CD4-positive, alpha-beta T cell treated with Interleukin-4 for 4 hours (primary cell): ENCODE data around the gene ELOVL5.

Experiments
- DNase-seq: peaks from one replicate; pipeline ENCODE4 v3.0.0-alpha.2; 2020

ELOVL5 gene

DNA sequence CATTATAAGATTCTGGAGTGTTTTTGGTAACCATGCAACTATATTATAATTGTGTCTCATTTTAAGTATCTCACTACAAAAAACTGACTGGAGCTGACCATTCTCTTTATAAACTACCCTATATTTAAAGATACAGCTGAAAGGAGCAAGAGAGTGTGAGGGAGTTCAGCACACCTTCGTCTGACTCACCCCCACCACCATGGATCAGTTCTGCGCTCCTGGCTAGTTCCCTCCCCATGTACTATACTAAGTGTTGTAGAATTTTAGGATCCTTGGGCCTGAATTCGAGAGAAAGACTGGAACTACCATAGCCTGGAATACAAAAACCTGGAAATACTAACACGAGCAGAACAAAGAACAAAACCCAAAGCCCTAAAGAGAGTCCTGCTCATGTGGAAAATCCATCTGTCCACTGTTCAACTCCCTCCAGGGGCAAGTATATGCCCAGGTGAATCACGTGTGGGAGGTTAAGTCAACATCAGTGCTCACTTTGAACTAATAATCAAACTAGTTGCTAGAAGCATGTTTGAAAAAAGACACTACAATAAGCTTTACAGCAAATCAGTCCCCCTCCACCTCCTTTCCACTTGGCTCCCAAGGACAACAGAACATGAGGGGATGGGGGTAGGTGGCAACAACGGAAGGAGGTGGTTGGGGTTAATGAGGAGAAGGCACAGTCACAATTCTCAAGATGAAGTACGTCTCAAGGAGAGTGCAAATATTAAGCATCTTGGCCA is 46.8 kb downstream of the ELOVL5 start:
- DNase-seq, result no peak

DNA sequence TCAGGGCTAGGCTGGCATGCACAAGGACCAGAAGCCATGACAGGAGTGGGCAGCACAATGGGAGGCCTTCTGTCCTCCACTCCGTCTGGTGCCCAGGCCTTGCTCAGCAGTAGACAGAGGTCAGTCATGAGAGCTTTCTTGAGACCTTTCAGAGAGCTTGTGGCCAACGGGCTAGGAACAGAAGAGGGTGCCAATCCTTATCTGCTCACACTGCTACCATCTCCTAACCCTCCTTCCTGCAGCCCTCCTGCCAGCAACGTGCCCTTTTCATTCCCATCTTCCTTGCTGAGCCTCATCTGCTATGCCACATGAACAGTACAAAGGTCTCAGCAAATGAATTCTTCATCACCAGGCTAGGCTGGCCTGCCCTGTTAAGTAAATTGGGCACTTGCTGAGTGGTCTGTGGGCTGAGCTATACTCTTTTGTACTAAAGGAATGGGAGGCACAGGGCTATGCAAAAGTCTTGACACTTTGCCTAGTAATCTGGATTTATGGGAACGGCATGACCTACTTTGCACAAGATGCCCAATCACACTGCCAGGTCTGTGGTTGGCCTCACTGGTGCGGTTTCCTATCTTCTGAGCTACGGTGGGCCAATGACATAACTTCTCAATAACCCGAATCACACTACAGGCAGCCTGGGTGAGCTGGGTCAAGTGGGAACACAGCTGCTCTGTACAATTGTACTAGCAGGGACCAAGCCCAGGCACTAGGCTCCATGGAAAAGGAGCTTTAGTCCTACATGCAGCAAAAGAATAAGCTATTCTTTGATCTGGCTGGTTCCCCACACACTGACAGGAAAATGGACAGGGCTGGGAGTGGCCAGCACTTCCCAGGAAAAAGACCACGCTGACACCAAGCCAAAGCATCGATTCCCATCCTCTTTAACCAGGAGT is 47.8 kb downstream of the ELOVL5 start:
- peak; percentile 51 for DNase-seq

DNA sequence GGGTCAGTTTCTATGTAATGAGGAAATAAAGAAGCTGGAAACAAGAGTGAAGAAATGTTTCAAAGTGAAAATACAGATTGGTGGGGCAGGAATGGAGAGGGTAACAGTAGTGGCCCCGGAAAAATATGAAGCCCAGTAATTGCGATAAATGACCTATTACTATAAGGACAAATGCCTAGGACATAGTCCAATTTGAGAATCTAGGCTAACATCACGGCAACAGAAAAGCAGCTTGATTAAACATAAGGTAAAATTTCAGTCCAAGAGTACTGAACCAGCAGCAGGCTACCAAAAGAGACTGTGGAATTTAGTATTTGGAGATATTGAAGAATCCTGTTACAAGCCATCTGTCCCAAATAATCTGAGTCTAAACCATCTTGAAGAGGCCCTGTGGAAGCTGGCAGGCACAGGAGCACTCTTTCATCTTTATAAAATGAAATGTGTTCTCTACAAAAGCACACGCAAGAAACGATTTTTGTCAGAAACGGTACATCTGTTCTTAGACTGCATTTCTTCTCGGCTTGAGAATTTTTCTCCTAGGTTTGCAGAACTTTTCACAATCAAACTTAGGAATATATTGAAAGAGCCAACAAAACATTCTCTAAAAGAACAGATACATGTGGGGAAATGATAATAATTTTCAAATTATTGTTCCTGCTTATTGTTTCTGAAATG is 49.3 kb downstream of the ELOVL5 start:
- DNase-seq, result no peak

DNA sequence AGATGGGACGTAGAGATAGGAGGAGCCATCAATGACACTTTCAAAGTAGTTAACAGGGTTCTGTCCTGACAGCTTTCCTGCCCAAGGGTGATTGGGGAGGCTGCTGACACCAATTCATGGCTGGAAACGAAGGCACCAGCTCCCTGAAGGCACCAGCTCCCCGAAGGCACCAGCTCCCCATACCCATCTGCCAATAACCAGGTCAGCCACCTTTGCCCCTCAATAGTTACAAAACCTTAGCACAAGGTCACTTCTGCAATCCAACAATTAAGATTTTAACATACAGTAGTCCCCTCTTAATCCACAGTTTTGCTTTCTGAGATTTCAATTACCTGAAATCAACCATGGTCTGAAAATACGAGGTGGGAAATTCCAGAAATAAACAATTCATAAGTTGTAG is 51.7 kb downstream of the ELOVL5 start:
- no peak for DNase-seq

DNA sequence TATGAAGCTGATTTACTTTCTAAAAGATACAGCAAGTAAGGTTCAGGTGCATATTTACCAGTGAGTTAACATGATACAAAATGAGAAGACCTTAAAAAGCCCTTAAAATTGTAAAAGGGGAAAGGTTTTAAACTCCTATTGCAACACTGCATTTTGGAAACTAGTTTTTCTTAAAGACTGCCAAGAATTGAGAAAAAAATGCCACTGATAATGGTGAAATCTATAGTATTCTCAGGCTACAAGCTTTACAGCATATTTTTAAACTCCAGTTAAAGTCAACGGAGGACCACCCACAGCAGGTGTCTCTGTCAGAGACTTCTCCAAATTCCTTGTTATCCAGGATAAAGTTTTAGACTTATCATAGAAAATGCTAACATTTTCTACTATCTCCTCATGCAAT is 53.6 kb downstream of the ELOVL5 start:
- DNase-seq, result no peak

DNA sequence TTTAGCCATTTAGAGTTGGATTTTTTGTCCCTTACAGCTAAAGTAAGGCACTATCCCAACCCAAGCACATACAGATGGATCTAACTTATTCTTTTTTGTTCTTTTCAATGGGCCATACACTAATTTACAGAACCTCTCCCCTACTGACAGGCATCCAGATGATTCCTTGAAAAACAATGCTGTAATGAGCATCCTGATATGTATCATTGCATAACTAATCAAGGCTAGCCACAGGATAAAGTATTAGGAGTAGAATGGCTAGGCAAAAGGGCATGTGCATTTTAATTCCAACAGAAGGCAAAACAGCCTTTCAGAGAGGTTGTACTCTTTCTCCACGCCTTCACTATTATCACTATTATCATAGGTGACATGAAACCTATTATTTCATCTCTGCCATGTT is 54.1 kb downstream of the ELOVL5 start:
- no peak for DNase-seq

DNA sequence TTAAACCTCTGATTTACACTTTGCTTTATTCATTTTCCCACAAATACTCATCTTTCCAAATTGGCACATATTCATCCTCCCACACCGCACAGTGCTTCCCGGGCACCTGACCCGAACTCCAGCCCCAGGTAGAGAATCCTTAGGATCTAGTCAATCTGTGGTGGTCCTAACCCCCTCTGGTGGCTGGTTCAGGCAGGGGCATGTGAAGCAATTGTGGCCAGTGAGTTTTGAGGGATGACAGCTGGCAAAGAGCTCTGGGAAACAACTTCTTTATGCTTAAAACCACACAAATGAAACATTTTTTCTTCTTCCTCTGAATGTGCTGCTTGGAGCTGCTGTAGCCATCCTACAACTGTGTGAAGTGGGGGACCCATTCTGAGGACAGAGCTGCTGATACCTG is 54.7 kb downstream of the ELOVL5 start:
- no peak for DNase-seq

DNA sequence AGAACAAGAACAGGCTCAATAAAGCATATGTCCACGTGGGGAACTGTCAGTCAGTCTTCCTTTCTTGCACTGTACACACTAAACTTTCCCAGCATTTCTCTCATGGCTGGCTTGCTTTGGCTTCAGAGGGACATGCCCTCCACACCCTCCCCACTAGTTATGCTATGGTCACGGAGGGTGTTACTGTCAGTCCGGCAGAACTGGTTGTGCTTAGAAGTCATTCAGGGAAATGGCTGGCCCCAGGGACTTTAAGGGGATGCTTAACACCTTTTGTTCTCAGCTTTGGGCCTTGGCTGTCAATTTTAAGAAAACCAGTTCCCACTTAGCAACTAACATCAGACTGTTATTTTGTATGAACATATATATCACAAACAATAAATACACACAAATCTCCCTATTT is 55.1 kb downstream of the ELOVL5 start:
- DNase-seq, result no peak

DNA sequence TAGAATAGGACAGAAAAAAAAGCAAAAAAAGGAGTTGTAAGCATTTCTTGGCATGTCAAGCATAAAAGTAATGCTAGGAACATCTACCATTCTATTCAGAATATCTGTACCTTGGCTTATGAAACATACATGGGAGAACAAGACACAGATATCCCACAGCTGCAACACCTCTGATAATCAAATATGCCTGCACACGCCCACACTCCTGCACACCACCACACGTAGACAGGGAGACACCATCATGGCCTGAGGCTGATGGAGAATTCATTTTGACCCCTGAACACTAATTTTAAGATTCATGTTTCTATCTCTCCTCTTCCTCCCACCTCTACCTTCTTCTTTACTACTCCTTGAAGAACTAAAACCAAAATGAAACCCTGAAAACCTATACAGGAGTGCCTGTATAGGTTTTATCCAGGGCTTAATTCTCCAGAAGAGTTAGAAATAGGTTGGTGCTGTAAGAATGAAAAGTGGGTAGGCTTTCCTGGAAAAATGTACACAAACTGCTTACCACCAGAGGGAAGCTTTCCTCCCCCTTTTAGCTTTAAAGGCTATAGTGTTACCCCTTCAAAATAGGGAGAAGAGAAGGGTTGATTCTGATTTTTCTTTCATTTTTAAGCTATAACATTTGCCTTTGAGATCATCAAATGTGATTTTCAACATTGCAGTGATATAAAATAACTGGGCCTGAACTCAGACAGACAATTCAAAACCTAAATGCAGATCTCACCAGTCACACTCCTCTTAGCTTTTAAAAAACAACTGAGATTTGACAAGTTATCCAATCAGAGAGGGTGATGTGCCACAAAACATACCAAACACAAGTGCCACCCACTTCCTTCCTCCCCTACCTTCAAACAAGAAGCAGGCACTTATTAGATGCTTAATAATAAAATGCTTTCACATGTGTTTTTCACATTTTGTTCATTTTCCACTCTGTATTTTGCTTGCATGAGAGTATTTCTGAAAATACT is 57.9 kb downstream of the ELOVL5 start:
- peak; percentile 75 for DNase-seq

DNA sequence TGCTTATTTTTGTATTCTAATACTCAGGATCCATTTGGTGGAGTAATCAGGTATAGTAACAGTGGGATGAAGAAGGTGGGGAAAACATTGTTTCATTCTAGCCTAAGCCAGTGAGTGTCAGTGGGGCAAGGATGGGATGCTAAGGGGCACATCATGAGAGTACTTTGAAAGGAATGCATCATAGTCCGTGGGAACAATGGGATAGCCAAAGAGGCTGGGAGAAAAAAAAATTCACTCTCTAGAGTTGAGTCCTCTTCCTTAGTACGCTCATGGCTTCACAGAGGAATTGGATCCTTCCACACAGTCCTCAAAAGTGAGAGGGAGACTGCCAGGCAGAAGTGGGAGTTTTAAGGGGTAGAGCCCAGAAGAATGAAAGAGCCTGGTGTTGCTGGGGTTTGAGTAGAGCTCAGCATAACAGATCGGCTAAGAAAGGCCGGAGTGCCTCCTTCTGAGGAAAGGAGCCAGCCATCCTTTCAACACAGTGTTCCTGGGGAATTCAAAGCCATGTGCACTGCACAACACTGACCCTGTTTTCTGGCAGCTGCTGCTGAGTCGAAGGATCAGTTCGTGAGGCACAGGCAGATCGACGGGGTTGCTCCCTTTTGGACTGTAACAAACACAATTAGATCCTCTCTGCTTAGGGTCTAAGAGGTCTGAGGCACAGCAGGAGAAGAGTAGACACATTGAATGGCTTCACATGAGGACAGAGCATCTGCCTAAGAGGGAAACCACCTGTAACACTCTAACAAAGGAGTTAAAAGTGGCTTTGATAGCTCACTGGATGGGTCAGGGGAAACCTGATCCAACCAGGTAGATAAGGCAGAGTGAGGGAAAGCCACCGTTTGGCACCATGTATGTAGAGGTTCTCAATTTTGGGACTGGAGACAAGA is 61.2 kb downstream of the ELOVL5 start:
- DNase-seq, result no peak

DNA sequence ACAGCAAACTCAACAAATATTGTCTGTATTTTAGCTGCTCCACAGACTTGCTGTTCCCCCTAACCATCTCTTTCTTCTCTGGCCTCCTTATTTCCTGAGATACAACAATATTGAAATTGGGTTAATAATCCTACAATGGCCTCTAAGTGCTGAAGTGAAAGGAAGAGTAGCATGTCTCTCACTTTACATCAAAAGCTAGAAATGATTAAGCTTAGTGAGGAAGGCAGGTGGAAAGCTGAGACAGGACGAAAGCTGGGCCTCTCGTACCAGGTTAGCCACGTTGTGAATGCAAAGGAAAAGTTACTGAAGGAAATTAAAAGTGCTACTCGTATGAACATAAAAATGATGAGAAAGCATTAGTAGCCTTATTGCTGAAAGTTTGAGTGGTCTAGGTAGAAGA is 63.8 kb downstream of the ELOVL5 start:
- no peak for DNase-seq

DNA sequence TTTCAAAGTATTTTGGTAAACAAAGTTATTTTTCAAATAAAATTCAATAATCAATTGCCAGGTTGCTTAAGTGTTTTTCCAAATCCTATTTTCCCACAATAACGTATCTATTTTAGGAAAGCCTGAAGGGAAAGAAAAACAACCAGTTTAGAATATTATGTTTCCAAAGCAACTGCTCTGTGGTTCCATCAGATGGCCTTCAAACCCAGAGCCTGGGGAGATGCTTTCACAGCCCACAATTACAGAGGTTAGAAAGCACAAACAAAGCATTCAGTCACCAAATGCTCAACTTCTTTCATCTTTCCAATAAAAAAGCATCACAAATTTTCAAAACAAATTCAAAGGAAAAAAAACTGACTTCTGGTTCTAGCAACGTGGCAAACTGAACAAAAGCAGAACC is 66.0 kb downstream of the ELOVL5 start:
- DNase-seq, result no peak

DNA sequence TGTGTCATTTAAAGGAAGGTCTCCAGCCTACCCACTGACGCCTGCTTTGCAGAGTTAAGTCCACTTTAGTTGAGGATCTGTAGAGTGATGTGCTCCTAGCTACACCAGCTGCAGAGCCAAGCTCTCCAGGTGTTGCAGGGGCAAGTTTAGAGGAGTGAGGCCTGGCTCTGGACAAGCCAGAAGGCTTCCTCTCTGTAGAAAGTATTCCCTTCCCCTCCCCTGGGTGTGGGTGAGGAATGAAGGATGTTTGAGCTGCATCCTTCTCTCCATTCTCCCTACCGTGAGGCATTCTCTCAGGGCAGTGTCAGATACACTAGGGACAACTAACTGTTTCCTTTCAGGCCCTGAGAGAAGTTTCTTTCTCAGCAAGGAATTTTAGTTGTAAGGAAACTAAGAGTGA is 66.5 kb downstream of the ELOVL5 start:
- no peak for DNase-seq

DNA sequence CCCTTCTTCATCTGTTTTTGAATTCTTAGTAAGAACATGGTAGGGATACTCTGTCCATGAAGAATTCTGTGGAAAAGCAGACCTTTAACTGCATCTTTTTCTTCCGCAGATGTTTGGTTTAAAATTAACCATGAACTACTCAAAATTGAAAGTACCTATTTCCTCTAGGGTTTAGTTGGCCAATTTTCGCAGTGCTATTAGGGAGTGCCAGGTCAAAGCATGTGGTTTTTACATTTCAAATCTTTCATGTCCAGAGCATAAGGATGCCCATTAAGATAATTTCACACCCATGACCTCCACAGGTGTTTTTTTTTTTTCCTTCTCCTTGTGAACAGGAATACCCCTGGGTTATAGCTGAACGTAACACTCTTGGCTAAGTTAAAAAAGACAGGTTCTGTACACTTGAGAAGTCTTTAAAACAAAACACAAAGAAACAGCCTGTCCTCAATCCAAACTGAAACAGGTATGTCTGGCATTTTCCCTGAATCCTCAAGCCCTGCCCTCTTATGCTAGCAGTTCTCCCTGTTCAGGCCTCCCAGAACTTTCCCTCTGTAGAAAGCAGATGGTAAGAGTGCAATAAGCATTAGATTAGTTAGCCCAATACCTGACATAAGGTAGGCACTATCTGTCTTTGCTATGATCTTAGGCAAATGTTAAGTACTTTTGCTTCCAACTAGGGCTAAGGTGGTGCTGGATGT is 67.1 kb downstream of the ELOVL5 start:
- DNase-seq, result no peak

DNA sequence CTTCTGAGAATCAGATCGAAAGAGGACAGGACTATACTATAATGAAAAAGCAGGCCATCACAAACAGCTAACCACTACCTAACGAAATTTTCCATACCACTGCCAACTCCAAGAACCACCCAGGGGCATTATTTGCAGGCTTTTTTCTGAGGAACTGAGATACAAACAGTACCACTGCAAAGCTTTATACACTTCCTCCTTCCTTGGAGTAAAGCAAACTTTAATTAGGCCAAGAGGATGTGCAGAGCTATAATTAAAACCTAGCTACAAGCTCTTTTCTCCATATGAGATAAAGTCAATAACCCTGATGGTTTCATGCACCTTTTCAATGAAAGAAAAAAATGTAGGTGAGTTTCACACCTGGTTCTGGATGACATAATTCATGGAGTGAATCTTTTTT is 68.5 kb downstream of the ELOVL5 start:
- no peak for DNase-seq

DNA sequence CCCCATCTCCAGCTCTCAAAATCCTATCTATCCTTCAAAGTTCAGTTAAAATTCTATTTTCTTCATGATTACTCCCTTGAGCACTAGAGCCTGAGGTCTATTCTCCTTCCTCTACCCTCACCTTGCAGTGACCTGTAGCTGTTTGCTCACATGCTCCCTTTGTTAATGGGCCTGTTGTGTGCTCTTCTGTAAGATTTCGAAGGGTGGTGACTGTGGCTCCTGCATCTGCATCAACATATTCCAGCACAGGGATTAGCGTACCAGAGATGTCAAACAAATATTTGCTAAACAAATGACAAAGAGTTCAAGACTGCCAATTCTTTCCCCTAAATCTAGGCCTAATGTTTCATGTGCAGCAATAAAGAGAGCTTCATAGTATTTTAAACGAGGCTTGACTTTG is 69.5 kb downstream of the ELOVL5 start:
- DNase-seq, result no peak

DNA sequence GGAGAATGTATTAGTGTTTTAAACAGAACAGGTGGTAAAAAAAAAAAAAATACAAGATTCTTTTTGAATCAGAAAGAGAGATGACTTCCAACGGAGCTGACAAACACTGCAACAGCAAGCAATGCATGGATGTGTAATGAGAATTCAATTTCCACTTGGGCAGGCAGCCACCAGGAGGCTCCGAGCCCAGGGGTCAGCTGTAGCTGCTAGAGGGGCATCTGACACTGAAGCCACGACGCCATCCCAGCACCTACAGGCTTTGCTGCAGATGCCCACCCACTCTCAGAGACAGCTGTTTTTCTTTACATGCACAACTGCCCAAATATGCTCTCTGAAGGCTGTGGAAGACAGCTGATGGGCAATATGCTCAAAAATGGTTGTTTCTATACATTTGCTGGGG is 75.4 kb downstream of the ELOVL5 start:
- no peak for DNase-seq

DNA sequence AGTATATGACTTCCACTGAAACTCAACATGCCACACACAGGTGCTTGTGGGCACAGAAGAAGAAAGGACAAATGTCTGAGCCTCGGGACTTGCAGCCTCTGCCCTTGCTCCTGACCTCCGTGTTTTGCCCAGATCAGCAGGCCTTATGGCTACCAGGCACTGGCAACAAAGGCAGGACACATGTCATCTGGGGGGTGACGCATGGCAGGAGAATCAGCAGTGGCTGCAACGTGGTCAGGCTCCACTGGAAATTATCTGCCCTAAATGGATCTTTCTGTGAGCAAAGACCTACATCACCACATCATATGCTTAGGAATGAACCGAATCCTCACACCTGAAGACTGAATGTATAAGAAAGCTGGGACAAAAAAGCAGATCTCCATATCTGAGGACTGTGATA is 78.9 kb downstream of the ELOVL5 start:
- DNase-seq, result no peak

DNA sequence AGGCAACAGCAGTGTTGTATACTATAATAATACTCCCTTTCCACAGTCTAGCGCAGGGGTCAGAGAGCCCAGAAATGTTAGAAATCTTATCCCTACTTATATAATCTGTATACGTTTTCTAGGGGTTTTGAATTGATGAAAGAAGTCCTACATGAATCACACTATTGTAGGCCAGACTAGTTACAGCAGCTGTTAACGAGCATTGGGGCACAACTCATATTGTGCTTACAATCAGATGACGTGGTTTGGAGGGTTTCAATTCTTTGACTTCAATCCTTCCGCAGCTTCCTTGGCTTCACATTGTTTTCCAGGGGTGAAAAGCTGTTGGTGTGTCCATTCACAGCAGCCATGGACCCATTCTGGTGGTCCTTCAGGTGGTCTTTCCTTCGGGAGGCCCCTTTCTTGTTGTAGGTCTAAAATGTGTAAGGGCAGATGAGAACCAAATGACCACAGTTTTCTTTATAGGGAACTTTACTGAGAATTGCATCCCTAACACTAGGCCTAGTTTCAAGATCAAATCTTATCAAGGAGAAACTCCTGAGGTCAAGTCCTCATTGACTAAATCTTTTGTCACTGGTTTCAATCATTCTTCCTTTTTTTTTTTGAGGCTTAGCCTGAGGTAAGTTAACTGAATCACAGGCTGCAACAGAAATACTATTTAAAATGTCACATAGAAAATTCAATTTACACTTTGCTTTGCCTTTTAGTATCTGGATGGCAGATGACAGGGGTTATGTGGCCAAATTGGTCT is 79.7 kb downstream of the ELOVL5 start:
- no peak for DNase-seq

DNA sequence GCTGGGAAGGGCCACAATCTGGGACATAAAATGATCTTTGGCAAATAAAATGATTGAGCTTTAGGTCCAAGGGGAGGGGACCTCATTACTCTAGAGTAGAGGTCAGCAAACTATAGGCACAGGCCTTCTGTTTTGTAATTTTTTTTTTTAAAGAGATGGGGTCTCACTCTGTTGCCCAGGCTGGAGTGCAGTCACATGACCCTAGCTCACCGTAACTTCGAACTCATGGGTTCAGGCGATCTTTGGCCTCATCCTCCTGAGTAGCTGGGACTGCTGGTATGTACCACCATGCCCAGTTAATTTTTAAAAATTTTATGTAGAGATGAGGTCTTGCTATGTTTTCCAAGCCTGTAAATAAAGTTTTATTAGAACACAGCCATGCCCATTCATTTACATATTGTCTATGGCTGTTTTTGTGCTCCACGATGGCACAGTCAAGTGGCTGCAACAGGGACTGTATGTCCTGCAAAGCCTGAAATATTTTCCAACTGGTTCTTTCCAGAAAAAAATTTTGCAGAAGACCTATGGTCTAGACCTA is 82.1 kb downstream of the ELOVL5 start:
- DNase-seq, result no peak
